Fibroblast of gingiva (primary cell): ENCODE data around the gene CFI.

Experiments used
- DNase-seq: peaks from one replicate; pipeline ENCODE4 v3.0.0-alpha.2; 2011; ENCODE audit warnings: low read depth

CFI gene

DNA sequence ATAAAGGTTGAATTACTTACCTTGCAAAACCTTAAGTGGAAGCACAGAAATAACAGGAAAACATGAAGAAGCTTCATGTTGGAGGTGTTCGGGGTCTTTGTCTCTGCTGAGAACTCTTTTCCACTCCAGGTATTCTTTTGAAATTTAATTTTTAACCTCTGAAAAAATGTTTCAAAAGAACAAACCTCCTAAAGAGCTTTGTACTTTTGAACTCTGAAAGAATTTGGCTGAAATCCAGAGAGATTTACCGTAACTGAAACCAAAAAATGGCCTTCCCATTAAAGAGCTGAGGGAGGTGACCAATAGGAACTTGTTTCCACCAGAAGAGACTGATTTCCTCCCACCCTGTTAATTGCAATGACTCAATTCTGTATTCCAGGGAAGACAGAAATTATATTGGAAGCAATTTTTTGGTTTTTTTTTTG lies at the start of gene CFI:
CFI (minus strand) TSS at position 105 of the 425 bp plus-strand sequence; CDS start at position 77, 28 bp downstream.
- peak; percentile 21 for DNase-seq

DNA sequence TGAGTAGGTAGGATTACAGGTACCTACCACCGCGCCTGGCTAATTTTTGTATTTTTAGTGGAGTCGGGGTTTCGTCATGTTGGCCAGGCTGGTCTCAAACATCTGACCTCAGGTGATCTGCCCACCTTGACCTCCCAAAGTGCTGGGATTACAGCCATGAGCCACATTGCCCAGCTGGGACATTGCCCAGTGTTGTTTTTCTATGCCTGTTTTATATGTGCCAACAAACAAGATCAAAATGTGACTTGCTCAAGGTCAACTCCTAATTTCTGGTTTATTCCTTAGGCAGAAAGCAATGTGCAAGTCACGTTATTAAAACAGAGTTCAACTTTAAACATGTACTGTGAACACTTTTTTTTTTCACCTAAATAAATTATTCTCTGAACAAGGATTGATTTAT lies 48.8 kb upstream of the CFI start:
- no peak for DNase-seq

DNA sequence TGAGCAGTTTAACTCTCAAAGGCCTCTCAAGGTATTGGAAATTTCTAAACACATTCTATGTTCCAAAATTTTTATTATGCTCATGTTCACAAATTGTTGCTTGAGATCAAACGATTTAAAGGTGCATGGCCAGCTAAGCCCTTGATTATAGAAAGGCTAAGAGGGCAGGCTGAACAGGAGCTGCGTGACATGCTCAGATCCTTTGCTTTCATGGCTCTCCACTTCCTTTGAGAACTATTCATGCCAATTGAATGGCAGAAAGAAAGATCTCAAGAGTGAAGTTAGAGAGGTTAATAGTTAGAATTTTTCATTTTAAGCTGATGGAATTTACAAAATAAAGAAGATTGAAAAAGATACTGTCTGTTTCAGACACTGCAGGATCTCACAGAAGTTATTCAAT lies 46.7 kb upstream of the CFI start:
- DNase-seq = no peak

DNA sequence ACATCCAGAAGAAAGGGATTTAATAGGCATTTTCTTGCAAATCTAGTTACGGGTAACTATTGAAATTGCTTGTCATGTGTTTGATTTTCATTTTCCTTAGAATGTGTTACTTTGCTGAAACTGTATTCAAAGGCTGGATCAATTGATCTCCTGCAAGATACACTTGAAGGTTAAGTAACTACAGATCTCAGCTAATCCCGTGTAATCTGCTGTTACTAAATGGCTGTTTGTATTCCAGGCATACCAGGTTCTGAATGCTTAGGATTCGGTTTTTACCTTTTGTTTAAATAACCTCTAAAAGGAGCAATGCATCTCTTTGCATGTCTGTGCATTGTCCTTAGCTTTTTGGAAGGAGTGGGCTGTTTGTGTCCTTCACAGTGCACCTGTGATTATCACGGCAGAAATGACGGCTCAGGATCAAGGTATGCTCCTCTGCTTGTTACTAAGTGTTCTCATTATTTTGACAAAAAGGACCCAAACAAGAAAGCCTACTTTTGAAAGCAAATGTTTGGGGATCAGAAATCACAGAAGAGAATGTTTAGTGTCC lies 46.2 kb upstream of the CFI start, which contains the start of gene LRIT3:
LRIT3 (plus strand) TSS at position 212 of the 547 bp plus-strand sequence; CDS start at position 307, 95 bp downstream.
- no peak for DNase-seq

DNA sequence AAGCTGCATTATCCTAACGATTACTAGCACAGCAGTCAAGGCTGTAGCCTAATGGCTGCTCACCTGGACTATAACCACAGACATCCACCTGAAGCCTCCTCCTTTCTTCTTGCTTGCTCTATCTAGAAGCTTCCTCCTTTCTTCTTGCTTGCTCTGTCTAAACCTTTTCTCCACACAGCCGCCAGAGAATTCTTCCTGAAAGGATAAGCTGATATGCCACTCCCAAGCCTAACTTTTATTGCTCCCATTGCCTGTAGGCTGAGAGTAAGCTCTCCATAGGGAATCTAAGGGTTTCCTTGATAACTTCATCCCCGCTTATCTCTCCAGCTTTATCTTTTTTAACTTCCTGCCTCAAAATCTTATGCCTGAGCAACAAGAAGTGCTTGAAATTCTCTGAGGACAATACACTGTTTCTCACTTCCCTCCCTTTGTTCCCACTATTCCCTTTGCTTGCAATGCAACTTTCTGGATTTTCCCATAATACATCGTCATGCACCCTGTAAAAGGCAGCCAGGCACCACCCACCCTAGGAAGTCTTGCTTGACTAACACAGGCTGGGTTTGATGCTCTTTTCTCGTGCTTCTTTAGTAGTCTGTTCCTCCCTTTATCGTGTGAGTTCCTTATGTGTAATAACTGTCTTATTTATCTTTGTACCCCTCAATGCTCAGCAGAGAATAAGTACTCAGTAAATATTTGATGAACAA lies 44.7 kb upstream of the CFI start:
- DNase-seq = no peak

DNA sequence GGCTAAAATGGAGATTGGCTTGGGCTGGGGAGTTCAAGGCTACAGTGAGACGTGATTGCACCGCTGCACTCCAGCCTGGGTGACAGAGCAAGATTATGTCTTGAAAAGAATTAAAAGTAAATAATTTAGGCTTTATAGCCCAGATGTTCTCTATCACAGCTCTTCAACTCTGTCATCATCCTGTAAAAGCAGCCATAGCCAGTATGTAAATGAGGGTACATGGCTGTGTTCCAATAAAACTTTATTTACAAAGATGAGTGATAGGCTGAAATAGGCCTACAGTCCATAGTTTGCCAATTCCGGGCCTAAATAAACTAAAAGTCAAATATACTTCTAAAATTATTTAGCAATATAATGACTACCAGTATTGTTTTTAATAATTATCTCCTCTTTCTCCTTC lies 35.2 kb upstream of the CFI start:
- DNase-seq = no peak

DNA sequence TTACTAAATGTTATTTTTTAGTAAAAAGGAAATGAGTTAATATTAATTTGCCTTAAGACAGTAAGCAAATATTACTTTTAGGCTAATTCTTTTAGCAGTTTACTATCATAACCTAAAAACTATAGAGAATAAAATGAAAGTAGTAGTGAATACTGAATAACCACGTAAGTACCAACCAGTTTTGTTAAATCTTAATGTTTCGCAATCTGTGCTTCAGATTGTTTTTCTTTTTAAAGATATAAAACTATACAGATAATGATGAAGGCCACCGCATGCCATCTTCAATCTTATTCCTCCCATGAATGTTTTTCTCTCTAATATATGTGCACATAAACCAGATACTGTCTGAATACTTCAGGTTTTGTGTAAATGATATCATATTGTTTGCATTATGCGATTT lies 32.0 kb upstream of the CFI start:
- DNase-seq = no peak

DNA sequence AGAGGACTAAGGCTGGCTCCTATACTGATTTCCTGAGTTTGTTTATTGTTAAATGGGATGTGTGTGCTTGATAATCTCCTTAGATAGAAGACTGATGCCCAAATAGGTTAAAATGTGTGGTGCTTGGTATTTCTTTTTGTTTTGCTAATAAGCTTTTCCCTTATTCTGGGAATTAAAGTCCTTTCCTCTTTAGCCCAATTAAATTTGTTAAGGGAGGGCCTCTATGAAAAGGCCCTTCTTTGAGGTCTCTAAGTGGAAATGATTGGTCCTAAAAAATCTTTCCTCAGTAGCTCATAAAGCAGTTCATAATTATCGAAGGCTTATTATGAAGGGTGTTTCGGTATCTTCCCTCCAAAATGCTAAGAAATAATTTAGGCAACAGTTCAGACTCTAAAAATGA lies 25.9 kb upstream of the CFI start, which contains the start of gene RRH:
RRH (plus strand) TSS at position 301 of the 400 bp plus-strand sequence; CDS start at position 357, 56 bp downstream.
- no peak for DNase-seq

DNA sequence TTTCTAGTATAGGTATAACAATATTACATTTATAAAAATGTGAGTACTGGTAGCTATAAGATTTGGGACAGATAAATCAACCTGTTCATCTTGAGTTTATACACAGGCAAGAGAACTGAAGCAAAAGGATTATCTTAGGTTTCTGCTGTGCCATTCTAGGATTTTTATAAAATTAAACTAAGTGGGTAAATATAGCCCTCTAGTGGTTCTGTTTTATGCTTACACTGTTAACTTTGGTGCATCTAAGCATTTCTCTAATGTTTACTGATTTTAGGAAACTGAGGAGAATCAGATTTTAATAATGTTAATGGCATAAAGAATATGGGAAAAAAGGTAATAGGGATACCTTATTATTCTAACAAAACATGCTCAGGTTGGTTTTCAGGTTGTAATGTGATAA lies 24.9 kb upstream of the CFI start:
- no peak for DNase-seq

DNA sequence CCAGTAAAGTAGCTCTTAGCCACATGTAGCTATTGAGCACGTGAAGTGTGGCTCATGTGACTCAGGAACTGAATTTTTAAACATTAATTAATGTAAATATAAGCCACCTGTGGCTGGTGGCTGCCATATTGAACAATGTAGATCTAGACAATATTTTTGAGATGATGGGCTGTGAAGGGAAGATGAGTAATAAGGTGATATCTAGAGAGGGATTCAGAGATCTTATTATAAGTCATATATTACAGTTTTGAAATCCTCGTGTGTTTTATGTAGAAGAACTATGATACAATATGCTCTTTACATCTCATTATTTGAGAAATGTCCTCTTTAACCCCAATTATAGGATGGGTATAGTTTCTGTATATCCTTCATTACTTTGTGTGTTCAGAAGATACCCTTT lies 19.4 kb upstream of the CFI start:
- DNase-seq = no peak

DNA sequence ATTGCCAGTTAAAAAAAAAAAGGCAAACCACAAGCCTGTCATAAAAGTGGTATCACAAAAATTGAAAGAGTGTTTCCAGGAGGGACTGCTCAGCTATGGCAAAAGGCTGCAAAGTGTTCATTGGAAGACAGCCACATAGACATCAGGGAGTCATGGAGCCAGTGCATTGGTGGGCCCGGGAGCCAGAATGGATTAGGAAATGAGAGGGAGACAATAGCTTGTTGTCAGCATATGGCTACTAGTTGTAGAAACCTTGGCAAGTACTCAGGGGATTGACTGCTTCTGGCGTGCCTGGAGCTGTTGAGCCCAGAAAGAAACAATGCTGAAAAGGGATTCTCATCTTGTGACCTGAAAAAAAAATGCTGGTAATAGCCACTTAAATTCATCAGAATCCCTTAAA lies 18.8 kb upstream of the CFI start:
- no peak for DNase-seq

DNA sequence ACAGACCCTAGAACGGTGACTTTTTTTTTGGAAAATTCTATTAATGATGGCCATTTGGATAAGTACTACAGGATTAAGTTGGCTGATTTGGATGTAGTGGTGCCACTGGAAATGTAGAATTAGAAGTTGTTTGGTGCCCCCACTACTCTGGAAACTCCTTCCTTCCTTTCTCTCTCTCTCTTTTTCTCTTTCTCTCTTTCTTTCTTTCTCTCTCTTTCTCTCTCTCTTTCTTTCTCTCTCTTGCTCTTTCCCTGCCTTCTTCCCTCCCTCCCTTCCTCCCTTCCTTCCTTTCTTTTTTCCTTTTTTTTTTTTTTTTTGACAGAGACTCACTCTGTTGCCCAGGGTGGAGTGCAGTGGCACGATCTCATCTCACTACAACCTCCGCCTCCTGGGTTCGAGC lies 16.5 kb upstream of the CFI start:
- no peak for DNase-seq

DNA sequence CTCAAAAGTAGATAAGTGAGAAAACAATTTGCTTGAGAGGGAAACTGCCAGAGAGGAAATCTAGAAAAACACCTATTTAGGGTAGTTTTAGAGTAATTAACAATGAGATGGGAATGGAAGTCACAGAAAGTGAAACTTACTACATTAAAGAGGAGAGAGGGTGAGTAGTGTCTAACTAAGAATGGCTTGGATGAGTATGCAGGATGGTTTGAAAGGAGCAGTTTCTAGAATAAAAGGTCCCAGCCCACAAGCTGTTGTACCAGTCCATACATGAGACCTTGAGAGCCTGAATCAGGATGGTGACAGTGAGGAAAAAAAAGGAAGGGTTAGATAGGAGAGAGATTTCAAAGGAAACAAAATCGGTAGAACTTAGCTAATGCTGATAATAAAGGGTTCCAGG lies 15.1 kb upstream of the CFI start:
- DNase-seq = no peak

DNA sequence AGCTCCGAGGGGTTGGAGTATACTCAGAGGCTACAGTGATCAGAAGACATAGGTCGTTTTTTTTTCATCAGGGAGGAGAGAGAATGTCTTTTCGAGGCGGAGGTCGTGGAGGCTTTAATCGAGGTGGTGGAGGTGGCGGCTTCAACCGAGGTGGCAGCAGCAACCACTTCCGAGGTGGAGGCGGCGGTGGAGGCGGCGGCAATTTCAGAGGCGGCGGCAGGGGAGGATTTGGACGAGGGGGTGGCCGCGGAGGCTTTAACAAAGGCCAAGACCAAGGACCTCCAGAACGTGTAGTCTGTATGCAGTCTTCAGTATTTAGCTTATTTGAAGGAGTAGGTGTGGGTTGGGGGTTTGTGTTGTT lies 14.3 kb upstream of the CFI start:
- no peak for DNase-seq

DNA sequence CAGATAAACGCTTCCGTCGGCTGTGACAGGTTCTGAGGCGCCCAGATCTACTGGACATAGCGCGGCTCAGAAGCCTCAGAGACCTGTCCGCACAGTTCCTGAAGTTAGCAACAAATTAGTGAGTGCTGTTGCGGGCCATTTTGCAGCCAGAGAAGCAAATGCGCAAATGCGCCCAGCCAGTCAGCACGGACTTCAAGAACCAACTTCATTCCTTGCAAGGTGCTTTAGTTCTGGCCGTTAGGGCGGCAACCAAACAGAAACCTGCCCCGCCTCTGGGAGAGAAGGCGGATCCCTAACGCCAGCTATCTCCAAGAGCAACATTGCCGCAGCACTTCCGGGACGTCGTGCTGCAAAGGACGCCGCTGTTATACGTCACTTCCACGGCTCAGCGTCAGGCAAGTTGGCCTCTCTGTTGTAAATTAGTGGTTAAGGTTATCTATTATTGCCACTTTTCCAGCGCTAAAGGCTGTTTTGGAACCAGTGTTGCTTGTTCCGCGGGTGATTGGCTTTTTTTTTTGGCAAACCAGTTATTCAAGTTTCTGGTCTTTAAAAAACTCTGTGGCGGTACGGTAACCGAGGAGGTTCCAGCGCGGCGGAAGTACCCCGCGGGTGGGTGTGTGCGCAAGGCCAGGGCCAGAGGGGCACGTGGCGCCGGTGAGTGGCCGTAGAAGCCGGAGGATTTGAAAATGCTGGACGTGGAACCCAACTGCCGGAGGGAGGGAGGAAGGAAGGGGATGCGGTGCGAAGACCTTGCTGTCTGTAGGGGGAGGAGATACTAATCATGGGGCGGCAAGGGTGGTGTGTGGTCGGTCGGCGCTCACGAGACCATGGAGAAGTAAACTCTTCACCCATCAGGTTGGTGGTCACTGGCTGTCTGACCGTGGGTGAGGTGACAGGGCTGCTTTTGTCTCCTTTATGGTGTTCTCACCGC lies 13.6 kb upstream of the CFI start, which contains the start of gene GAR1:
GAR1 (plus strand) TSS at position 612 of the 931 bp plus-strand sequence. CDS start 403 bp downstream, outside the sequence.
- peak; percentile 87 for DNase-seq

DNA sequence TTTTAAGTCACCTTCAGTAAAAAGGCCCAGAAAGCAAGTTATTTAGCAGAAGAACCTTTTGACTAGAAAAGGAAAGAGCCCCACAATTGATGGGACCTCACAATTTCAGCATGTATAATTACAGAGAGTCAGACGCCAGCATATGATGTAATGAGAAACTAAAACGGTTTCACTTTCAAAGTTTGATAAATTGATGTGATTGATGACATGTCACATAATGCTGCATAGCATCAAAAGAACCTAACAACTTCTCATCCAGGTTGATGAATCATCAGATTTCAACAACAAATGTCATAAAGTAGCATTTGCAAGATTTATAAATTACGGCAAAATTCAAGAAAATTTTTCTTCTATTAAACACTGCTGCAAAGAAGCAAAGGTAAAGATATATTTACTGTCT lies 9.9 kb upstream of the CFI start:
- DNase-seq = no peak

DNA sequence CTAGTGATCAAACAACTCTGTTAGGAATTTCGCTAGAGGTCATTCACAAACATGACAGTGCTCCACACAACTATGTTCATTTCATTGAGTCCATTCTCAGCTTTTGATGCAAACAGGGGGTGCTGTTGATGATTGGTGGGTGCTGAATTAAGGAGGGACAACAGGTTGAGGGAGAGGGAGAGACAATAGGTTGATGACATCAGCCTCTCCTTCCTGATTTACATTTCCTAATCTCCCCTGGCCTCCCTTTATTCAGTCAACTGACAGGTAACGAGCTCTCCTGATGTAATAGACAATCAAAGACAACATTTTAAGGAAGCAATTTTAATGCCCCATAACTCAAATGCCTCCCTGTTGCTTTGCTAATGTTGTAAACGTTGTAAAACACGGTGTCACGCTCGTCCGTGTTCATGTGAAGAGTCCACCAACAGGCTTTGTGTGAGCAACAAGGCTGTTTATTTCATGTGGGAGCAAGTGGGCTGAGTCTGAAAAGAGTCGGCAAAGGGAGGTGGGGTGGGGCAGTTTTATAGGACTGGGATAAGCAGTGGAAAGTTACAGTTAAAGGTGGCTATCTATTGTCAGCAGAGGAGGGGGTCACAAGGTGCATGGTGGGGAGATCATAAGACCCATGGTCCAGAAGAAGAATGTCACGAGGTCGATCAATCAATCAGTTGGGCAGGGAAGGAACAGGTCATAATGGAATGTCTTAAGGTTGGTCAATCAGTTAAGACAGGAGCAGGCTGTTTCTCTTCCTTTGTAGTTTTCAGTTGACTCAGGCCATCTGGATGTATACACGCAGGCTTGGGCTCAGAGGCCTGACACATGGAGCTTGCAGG lies 9.0 kb upstream of the CFI start:
- no peak for DNase-seq

DNA sequence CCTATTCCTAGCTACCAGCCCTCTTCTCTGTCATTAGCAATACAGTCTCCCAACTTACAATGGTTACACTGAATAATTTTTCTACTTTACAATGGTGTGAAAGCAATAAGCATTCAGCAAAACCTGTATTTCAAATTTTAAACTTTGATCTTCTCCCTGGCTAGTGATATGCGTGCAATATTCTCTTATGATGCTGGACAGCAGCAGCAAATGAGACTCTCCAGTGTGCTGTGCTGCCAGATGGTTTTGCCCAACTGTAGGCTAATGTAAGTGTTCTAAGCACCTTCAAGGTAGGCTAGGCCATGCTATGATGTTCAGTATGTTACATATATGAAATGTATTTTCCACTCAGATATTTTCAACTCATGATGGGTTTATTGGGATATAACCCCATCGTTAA lies 7.9 kb upstream of the CFI start:
- no peak for DNase-seq

DNA sequence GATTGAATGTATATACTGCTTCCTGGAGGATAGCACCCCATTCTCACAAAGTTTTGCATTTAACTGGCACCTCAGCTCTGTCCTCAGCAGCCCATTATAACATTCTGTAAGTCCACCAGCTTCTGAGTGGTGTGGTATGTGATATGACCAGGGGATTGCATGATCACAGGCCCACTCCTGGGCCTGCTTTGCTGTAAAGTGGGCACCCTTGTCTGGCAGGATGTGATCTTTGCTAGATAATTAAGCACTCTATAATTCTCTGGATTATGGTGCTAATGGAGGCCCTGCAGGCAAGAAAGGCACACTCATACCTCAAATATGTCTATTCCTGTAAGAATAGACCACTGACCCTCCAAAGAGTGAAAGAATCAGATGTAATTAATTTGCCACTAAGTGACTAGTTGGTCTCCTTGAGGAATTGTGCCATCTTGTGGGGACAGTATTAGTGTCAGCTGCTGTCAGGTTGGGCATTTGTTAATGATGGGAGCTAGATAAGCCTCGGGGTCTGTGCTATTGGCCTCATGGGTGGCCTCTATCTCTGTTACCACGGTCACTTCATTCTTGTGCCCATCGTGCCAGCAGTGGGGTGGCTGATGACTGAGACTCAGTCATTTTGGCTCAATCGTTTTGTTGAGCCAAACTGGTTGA lies 2.2 kb upstream of the CFI start:
- DNase-seq = peak; percentile 36

DNA sequence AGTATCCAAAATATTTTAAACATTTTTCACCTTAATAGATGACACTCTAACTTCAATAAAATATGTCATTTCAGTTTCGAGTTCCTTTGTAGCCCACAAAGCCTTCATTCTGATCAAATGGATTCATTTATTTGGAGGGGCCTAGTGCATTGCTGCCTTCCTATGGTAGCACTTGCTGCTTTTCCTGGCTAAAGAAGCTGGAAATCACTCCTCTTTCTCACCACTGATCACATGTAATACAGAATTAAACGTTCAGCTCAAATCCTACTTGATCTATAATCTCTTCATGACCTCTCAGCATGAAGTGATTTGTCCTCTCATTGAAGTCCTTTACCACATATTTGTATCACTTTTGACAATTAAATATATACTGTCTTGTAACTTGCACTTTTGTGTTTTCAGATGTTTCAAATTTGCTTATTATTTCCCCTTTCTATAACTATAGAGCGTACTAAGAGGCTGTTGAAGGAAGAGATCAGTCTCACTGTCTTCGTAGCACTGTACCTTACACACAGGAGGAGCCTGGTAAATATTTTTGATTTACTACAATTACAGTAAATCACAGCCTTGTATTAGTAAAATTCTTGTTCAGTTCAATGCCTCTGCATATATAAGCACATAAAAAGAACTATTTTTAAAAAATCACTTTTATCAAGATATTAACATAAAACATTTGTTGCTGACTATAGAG lies 555 bp downstream of the CFI start:
- DNase-seq = no peak

DNA sequence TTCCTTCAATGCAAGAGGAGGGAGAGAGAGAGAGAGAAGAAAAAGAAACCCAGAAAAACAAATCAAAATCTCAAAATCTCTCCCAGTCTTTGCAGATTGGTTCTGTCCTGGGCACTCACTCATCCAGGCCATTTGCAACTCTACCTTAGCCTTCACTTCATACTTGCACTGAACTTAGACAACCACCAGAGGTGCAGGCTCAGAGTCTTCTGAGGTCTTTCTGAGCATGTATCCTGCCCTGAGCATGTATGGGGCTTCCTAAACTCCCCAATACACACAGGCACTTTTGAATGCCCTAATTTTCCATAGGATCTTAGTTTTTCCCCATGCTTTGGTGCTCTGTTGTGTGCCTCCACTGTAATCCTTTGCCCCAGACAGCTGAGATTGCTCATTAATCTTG lies 2.9 kb downstream of the CFI start:
- no peak for DNase-seq
